GM21381 (cell line): ENCODE measurements around the gene NAV2.
A peak's percentile ranks its signal among the peaks of the same experiment; 100 is the strongest.

Experiments used
- ATAC-seq: cut with Tn5 transposase; IDR thresholded peaks from one replicate; pipeline ENCODE4 v1.9.1; 2021; ENCODE audit warnings: mild to moderate bottlenecking, moderate library complexity; ENCODE audit not compliant: unreplicated experiment

NAV2 gene

GRCh38 chr11:19686234-19686633, 26.4 kb upstream of the NAV2 start:
- no peak for ATAC-seq

GRCh38 chr11:19687392-19687791, 25.2 kb upstream of the NAV2 start:
- ATAC-seq: no peak

GRCh38 chr11:19689281-19690000, 23.2 kb upstream of the NAV2 start:
- ATAC-seq: no peak

GRCh38 chr11:19690885-19691284, 21.8 kb upstream of the NAV2 start:
- ATAC-seq: no peak

- ATAC-seq: no peak
Measured at GRCh38 chr11:19691815-19692500, 20.7 kb upstream of the NAV2 start.

- no peak for ATAC-seq
Measured at GRCh38 chr11:19693146-19693545, 19.5 kb upstream of the NAV2 start.

- ATAC-seq: no peak
Measured at GRCh38 chr11:19694796-19695345, 17.8 kb upstream of the NAV2 start.

GRCh38 chr11:19696073-19696472, 16.6 kb upstream of the NAV2 start:
- ATAC-seq: no peak

GRCh38 chr11:19696904-19697303, 15.7 kb upstream of the NAV2 start:
- no peak for ATAC-seq

- ATAC-seq: no peak
Measured at GRCh38 chr11:19697721-19698121, 14.9 kb upstream of the NAV2 start.

GRCh38 chr11:19698493-19699292, 13.9 kb upstream of the NAV2 start:
- ATAC-seq: no peak

GRCh38 chr11:19701421-19701820, 11.2 kb upstream of the NAV2 start:
- ATAC-seq: no peak

GRCh38 chr11:19702620-19703019, 10.0 kb upstream of the NAV2 start:
- ATAC-seq: no peak

- no peak for ATAC-seq
Measured at GRCh38 chr11:19703211-19703610, 9.4 kb upstream of the NAV2 start.

GRCh38 chr11:19704213-19704612, 8.4 kb upstream of the NAV2 start:
- ATAC-seq: no peak

GRCh38 chr11:19705936-19706335, 6.7 kb upstream of the NAV2 start:
- ATAC-seq: no peak

GRCh38 chr11:19711911-19712280, 741 bp upstream of the NAV2 start:
- peak; percentile 28 for ATAC-seq

- peak; percentile 1 for ATAC-seq
Measured at GRCh38 chr11:19713196-19714021, 772 bp downstream of the NAV2 start.

GRCh38 chr11:19714022-19714386, 1.4 kb downstream of the NAV2 start:
- no peak for ATAC-seq
